NOMO-1 treated with dmso at 0.1 percent for 144 hours (cell line): ENCODE results near the gene PNISR.
"Not testable (repeated sequence)": the region's sequence is repeated elsewhere in the genome, so short reads cannot be mapped to it uniquely, and the experiment has no call there.

Source experiments
- DNase-seq: peaks from one replicate; lab custom pipeline; 2025; ENCODE audit not compliant: unreplicated experiment; lab: John Stamatoyannopoulos, UW

The PNISR gene

GRCh38 chr6:99424761-99425646, at the start of gene PNISR:
PNISR (minus strand) TSS chr6:99425308; CDS start chr6:99414659, 10,649 bp downstream.
- peak; percentile 89 for DNase-seq

GRCh38 chr6:99473730-99474129, 48.6 kb upstream of the PNISR start:
- no peak for DNase-seq

- no peak for DNase-seq
These were observed 46.5 kb upstream of the PNISR start for GRCh38 chr6:99471638-99472037.

GRCh38 chr6:99467509-99468106, 42.5 kb upstream of the PNISR start:
- DNase-seq: no peak

GRCh38 chr6:99459133-99459532, 34.0 kb upstream of the PNISR start:
- DNase-seq: not testable (repeated sequence)

- DNase-seq: no peak
These were observed 33.2 kb upstream of the PNISR start for GRCh38 chr6:99458319-99458718.

- DNase-seq: no peak
These were observed 21.0 kb upstream of the PNISR start for GRCh38 chr6:99446076-99446475.

GRCh38 chr6:99434702-99435530, 9.8 kb upstream of the PNISR start:
- DNase-seq: no peak

- DNase-seq: no peak
These were observed 7.8 kb upstream of the PNISR start for GRCh38 chr6:99432877-99433276.

GRCh38 chr6:99431901-99432300, 6.8 kb upstream of the PNISR start:
- no peak for DNase-seq

- DNase-seq: no peak
These were observed 2.9 kb upstream of the PNISR start for GRCh38 chr6:99427988-99428387.

GRCh38 chr6:99426451-99426757, 1.3 kb upstream of the PNISR start:
- DNase-seq: no peak

GRCh38 chr6:99425647-99426450, 741 bp upstream of the PNISR start:
- peak; percentile 75 for DNase-seq

- no peak for DNase-seq
These were observed 1.1 kb downstream of the PNISR start for GRCh38 chr6:99424022-99424421.

GRCh38 chr6:99422912-99423311, 2.2 kb downstream of the PNISR start:
- DNase-seq: no peak

GRCh38 chr6:99416892-99417767, 8.0 kb downstream of the PNISR start:
- no peak for DNase-seq

- no peak for DNase-seq
These were observed 8.9 kb downstream of the PNISR start for GRCh38 chr6:99416226-99416625.

GRCh38 chr6:99415446-99415845, 9.7 kb downstream of the PNISR start:
- DNase-seq: no peak

GRCh38 chr6:99412065-99412464, 13.0 kb downstream of the PNISR start:
- no peak for DNase-seq

GRCh38 chr6:99409672-99410071, 15.4 kb downstream of the PNISR start:
- DNase-seq: no peak
